Germinal center (tissue), 1 donor: Measurements from ENCODE around the gene NT5C1B.

Source experiments
- DNase-seq: peaks from one replicate; pipeline ENCODE4 v3.0.0; 2012; ENCODE audit warnings: mixed read lengths, low spot score

NT5C1B gene

GRCh38 chr2:18514526-18515461 lies 74.6 kb downstream of the NT5C1B start:
- no peak for DNase-seq
